ENCODE data around the gene ADTRP.

ADTRP gene

DNA sequence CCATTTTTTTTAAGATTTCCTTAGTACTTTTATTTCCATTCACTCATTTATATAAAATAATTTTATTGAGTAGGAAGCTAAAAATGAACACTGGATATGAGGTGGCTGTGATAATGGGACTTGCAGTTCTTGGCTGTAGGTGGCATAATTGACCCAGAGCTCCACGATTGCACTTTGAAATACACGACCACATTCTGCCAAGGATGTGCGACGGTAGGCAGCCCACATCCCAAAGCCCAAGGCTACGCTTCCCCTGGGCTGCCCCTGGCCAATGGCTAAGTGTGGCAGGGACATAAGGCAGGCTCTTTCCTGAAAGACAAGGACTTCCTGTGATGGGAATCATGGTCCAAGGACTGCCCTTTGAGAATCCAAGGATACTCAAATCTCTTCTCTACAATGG lies 43.7 kb upstream of the ADTRP start:
- no peaks in the 10 kb centered on the region for H3K27me3 ChIP-seq (ENCODE audit: low read length)
- no peaks in the 10 kb centered on the region for H3F3A ChIP-seq (ENCODE audit: insufficient read depth)
- H3K4me2 ChIP-seq (ENCODE audit: low read depth, low read length, poor library complexity, severe bottlenecking) = no peak overlapping the region
- no peaks in the 10 kb centered on the region for H3K9me2 ChIP-seq (replicated peaks; ENCODE audit: insufficient read depth, low read length)
- H3K9ac ChIP-seq (ENCODE audit: low read length) = no peak overlapping the region
- TF ChIP-seq, protein P1, sequence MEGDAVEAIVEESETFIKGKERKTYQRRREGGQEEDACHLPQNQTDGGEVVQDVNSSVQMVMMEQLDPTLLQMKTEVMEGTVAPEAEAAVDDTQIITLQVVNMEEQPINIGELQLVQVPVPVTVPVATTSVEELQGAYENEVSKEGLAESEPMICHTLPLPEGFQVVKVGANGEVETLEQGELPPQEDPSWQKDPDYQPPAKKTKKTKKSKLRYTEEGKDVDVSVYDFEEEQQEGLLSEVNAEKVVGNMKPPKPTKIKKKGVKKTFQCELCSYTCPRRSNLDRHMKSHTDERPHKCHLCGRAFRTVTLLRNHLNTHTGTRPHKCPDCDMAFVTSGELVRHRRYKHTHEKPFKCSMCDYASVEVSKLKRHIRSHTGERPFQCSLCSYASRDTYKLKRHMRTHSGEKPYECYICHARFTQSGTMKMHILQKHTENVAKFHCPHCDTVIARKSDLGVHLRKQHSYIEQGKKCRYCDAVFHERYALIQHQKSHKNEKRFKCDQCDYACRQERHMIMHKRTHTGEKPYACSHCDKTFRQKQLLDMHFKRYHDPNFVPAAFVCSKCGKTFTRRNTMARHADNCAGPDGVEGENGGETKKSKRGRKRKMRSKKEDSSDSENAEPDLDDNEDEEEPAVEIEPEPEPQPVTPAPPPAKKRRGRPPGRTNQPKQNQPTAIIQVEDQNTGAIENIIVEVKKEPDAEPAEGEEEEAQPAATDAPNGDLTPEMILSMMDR (IDR thresholded peaks at IDR 0.05; ENCODE audit: insufficient read depth, low read length, poor library complexity, severe bottlenecking) = no peak
- TF ChIP-seq EZH2phosphoT487 (conservative IDR thresholded peaks at IDR 0.05; ENCODE audit: low read length) = no peak
- no peak overlapping the region for H3K4me3 ChIP-seq (ENCODE audit: insufficient read depth, low read length, poor library complexity, severe bottlenecking)
- no peaks in the 10 kb centered on the region for H3K79me2 ChIP-seq (ENCODE audit: insufficient read depth, low read length)
- H2AFZ ChIP-seq (ENCODE audit: low read depth, low read length, severe bottlenecking) = no peak overlapping the region
- H3K27ac ChIP-seq (ENCODE audit: low read depth, low read length) = no peak overlapping the region
- no peaks in the 10 kb centered on the region for H3K36me3 ChIP-seq (ENCODE audit: low read length)
- H3K9me3 ChIP-seq (ENCODE audit: insufficient read depth, low read length) = no peaks in the 10 kb centered on the region
- H4K20me1 ChIP-seq (ENCODE audit: low read depth, low read length) = no peaks in the 10 kb centered on the region

DNA sequence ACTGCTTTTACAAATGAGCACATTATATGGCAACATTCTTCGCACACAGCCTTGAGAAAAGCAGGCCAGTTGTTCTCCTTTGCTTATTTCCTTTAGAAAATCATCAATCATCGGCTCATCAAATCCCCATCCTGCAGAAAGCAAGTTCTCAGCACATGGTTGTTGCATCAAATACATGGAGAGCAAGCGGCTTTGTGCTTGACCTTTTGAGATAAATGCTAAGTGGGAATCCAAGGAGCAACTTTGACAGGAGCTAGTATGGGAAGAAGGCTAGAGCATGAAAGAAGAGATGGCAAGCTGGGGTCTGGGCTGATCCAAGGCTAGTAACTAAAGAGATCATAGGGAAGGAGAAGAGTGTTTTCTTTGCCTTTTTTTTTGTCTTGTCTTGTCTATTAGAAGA lies 43.2 kb upstream of the ADTRP start:
- H3K4me3 ChIP-seq (ENCODE audit: insufficient read depth, low read length, poor library complexity, severe bottlenecking) = no peak overlapping the region
- H3K9ac ChIP-seq (ENCODE audit: low read length) = no peak overlapping the region
- TF ChIP-seq, protein P1 (IDR thresholded peaks at IDR 0.05; ENCODE audit: insufficient read depth, low read length, poor library complexity, severe bottlenecking) = no peak
- no peak for TF ChIP-seq EZH2phosphoT487 (conservative IDR thresholded peaks at IDR 0.05; ENCODE audit: low read length)

DNA sequence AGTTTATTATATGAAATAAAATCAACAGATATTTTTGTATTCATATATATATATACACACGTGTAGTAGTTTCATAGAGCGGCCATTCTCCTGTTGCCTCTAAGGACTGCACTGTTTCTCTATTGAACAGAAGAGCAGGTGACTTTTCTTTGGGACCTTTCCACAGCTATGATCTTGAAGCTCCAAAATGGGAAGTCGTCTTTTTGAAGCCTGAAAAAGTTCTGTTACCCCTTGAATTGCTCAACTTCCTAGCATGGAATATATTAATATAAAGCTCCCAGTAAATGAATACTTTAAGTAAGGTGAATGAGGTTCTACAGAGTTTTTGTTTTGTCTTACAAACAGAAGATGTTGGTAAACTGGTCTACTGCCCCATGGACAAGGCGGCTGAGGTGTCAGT lies 42.2 kb upstream of the ADTRP start:
- no peaks in the 10 kb centered on the region for H3F3A ChIP-seq (ENCODE audit: insufficient read depth)
- H3K27me3 ChIP-seq (ENCODE audit: low read length) = no peaks in the 10 kb centered on the region
- no peak overlapping the region for H3K9ac ChIP-seq (ENCODE audit: low read length)
- H3K4me3 ChIP-seq (ENCODE audit: insufficient read depth, low read length, poor library complexity, severe bottlenecking) = no peak overlapping the region
- no peaks in the 10 kb centered on the region for H3K36me3 ChIP-seq (ENCODE audit: low read length)
- no peak overlapping the region for H3K27ac ChIP-seq (ENCODE audit: low read depth, low read length)
- no peaks in the 10 kb centered on the region for H3K9me2 ChIP-seq (replicated peaks; ENCODE audit: insufficient read depth, low read length)
- no peak for TF ChIP-seq EZH2phosphoT487 (conservative IDR thresholded peaks at IDR 0.05; ENCODE audit: low read length)
- TF ChIP-seq, protein P1 (IDR thresholded peaks at IDR 0.05; ENCODE audit: insufficient read depth, low read length, poor library complexity, severe bottlenecking) = no peak
- H3K79me2 ChIP-seq (ENCODE audit: insufficient read depth, low read length) = no peaks in the 10 kb centered on the region
- H2AFZ ChIP-seq (ENCODE audit: low read depth, low read length, severe bottlenecking) = no peak overlapping the region
- no peaks in the 10 kb centered on the region for H3K9me3 ChIP-seq (ENCODE audit: insufficient read depth, low read length)
- no peak overlapping the region for H3K4me2 ChIP-seq (ENCODE audit: low read depth, low read length, poor library complexity, severe bottlenecking)
- H4K20me1 ChIP-seq (ENCODE audit: low read depth, low read length) = no peaks in the 10 kb centered on the region

More for the DNA sequence above, 43.2 kb upstream of the ADTRP start:
- H3K27me3 ChIP-seq (ENCODE audit: low read length) = no peaks in the 10 kb centered on the region
- no peaks in the 10 kb centered on the region for H3K79me2 ChIP-seq (ENCODE audit: insufficient read depth, low read length)
- no peaks in the 10 kb centered on the region for H3K9me3 ChIP-seq (ENCODE audit: insufficient read depth, low read length)
- H3K36me3 ChIP-seq (ENCODE audit: low read length) = no peaks in the 10 kb centered on the region
- H3K27ac ChIP-seq (ENCODE audit: low read depth, low read length) = no peak overlapping the region
- H3K9me2 ChIP-seq (replicated peaks; ENCODE audit: insufficient read depth, low read length) = no peaks in the 10 kb centered on the region
- no peaks in the 10 kb centered on the region for H4K20me1 ChIP-seq (ENCODE audit: low read depth, low read length)
- no peak overlapping the region for H3K4me2 ChIP-seq (ENCODE audit: low read depth, low read length, poor library complexity, severe bottlenecking)
- H3F3A ChIP-seq (ENCODE audit: insufficient read depth) = no peaks in the 10 kb centered on the region
- no peak overlapping the region for H2AFZ ChIP-seq (ENCODE audit: low read depth, low read length, severe bottlenecking)
